GM18868 (cell line): ENCODE results near the gene SUSD1.
"Not testable (repeated sequence)": the region's sequence is repeated elsewhere in the genome, so short reads cannot be mapped to it uniquely, and the experiment has no call there.

Experiments used
- ATAC-seq: cut with Tn5 transposase; IDR thresholded peaks from one replicate; pipeline ENCODE4 v1.9.1; 2021; ENCODE audit warnings: mild to moderate bottlenecking, moderate library complexity; ENCODE audit not compliant: unreplicated experiment

The SUSD1 gene

DNA sequence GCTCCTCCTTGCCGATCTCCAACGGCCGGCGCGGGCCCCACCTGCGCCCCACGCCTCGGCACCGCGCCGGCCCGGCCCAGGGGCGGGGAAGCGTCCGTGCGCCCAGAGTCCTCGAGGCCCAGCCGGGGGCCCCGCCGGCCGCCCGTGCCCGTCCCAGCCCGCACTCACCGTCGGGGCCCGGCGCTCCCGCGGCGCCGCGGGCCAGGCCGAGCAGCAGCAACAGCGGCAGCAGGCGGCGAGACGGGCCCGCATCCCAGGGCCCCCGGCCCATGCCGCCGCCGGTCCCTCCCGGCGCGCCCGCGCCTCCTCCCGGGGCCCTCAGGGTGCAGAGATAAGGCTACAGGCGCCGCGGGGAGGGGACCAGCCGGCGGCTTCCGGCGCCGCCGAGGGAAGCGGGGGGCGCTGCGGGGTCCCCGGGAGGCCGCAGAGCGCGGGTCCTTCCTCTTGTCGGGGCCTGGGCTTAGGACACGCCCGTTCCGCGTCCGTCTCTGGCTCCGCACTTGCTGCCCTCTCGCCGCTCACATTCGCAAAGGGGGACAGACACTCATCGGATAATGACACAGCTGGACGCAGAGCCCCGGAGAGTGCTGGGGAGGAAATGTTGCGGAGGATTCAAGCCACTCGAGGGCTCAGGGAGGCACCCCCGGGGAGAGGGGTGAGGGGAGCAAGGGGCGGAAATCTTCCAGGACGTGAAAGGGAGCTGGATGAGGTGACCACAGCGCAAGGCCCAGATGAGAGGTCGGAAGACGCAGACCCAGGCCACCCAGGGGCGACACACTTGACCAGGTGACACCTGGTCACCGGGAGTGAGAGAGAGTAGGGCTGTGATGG is at the start of gene SUSD1:
SUSD1 (minus strand) TSS at position 333 of the 831 bp plus-strand sequence; CDS start at position 271, 62 bp downstream.
- peak; percentile 51 for ATAC-seq

DNA sequence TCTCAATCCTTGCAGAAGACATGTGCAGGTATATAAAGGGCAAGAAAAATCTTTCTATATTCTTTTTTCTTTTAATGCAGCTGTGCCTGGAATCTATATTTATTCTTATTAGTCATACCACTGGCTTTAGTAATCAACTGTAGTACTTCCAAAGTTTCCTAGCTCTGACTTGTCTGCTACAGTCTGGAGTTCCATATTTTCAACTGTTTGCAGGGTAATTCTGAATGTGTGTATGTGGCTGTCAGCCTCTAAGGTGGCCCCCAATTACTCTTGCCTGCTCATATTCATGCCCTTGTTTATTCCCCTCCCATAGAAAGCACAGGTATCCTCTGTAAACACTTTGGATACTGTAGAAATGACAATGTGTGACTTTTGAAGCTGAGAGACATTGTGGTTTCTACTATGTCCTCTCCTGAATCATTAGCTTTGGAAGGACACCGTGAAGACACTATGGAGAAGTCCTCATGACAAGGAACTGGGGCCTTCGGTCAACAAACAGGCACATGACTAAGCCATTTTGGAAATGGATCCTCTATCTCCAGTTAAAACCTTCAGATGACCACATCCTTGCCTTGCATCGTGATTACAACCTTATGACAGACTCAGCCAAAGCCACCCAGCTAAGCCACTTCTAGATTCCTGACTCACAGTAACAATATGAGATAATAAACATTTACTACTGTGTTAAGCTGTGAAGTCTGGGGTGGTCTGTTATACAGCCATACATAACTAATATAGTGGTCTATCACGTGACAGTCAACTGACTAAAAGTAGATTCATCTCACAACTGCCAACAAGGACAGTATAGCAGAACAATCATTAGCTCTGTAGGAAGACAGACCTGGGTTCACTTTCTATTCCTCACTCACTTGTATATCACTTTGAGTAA is 49.5 kb upstream of the SUSD1 start:
- ATAC-seq, result no peak

DNA sequence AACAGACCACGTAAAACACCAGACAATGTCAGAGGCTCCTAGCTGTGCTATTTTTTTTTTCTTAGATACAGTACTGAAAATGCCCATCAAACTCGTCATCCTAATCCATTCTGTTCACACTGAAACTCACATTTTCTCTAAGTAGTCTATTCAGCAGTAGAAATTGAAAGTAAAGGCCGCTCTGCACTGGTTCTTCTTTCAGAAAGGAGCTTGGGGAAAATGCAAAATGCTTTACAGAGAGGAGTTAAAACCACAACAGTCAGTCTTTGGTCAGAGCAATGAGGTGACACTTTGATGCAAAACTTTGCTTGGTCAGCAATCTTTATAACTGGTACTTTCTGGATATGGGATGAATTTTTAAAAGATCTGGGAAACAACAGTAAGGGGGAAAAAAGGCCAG is 43.8 kb upstream of the SUSD1 start:
- ATAC-seq, result peak; percentile 92

DNA sequence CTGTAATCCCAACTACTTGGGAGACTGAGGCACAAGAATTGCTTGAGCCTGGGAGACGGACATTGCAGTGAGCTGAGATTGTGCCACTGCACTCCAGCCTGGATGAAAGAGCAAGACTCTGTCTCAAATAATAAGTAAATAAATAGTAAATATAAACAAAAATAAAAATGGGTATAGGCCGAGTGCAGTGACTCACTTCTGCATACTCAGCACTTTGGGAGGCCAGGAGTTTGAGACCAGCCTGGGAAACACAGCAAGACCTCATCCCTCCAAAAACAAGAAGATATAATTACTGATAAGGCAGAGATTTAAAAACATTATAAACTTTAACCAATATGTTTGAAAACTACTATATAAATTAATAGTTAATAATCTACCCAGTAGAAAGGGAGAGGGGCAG is 37.8 kb upstream of the SUSD1 start:
- no peak for ATAC-seq

GRCh38 chr9:112207451-112207850 is 32.4 kb upstream of the SUSD1 start:
- no peak for ATAC-seq

DNA sequence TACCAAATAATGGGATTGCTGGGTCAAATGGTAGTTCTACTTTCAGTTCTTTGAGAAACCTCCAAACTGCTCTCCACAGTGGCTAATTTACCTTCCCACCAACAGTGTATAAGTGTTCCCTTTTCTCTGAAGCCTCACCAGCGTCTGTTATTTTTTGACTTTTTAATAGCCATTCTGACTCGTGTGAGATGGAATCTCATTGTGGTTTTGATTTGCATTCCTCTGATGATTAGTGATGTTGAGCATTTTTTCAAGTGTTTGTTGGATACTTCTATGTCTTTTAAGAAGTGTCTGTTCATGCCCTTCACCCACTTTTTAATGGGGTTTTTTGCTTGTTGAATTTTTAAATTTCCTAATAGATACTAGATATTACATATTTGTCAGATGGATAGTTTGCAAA is 28.4 kb upstream of the SUSD1 start:
- no peak for ATAC-seq

DNA sequence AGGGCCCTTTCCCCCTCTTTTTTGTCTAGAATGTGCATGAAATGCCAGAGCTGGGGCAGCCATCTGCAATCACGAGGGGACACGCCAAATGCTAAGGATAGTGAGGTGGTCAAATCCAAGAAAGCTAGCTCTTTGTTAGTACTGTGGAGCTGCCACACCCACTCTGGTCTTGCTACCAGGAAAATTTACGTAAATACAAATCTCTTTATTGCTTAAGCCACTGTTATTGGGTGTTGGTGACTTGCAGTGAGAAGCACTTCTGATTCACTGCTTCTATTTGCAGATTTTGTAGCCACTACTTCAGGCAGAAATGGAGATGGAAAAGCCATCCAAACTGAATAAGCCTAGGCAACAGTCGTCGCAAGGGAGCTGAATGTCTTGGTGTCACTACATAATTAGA is 25.6 kb upstream of the SUSD1 start:
- ATAC-seq, result no peak

DNA sequence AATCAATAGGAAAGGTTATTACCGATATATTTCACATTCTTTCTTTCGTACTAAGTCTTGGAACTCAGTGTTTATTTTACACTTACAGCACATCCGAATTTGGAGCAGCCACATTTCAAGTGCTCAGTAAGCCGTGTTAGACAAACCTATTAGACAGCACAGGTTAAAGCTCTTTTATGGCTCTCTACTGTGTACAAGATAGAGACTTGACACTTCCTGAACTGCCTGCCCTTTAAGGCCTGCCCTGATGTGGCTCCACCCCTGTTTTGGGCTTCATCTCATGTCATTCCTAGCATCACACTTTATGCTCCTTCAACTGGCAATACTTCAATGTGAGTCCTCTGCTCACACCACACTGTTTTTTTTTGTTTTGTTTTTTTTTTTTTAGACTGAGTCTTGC is 23.5 kb upstream of the SUSD1 start:
- no peak for ATAC-seq

DNA sequence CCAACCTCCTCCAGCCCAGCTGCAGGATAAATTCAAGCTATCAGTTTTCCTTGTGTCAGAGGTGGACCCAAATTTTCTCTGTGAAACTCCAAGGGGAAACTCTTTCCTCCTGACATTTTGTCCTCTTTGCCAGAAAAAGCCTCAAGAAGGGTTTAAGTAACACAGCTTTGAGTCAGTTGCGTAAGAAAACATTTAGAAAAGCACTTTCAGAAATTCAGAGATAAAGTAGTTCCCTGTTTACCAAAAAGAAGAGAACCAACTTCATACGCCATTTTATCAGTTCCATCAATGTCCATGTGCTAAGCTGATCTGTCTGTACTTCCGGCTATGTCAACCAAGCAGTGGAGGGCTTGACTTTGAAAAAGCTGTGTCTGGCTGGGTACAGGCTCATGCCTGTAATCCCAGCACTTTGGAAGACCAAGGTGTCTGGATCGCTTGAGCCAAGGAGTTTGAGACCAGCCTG is 19.9 kb upstream of the SUSD1 start:
- ATAC-seq, result no peak

DNA sequence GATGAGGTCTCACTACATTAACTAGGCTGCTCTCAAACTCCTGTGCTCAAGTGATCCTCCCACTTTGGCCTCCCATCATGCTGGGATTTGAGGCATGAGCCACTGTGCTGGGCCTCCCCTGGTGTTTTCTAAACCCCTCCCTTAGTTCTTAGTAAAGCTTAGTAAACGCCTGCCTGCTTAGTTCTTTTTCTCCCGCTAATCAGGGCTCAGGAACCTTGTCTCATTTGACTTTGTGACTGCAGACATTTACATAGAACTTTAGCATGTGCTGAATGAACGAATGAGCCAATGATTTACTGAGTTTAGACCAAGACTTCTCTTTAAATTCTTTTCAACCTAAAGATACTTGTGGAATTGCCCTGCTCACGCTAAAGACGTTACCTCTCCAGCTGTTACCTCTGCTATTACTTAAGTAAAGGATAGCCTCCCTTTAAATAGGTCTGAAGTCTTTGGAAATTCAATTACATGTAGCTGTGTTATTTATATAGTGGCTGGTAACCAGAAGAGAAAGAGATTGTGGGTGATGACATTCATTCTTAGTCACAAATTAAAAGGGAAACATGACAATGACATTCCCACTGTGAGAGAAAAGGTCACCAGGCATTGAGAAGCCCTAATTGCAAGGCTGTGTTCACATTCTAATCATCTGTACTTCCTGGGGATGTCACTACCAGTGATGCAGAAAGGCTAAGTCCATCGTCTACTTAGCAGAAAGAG is 18.6 kb upstream of the SUSD1 start:
- ATAC-seq, result no peak

- not testable (repeated sequence) for ATAC-seq
Observed at GRCh38 chr9:112190320-112190719, 15.2 kb upstream of the SUSD1 start.

DNA sequence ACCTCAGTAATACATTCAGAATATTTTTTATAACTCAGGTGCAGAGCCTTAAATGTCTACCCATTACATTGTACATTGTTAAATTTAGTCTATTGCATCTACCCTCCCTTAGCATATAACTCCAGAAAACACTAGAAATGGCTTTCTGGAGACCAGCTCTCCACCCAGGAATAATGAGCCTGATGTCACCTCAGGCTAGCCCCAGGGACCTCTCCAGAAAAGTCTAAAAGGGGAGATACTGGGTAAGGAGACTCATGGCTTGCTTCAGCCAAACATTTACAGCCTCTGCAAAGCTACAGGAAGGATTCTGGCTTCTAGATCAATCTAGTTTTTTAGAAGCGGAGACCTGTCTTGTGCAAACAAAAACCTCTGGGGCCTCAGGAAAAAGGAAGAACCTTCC is 13.8 kb upstream of the SUSD1 start:
- no peak for ATAC-seq

- no peak for ATAC-seq
Observed at GRCh38 chr9:112187404-112187803, 12.3 kb upstream of the SUSD1 start.

- ATAC-seq, result no peak
Observed at GRCh38 chr9:112186695-112187094, 11.6 kb upstream of the SUSD1 start.

DNA sequence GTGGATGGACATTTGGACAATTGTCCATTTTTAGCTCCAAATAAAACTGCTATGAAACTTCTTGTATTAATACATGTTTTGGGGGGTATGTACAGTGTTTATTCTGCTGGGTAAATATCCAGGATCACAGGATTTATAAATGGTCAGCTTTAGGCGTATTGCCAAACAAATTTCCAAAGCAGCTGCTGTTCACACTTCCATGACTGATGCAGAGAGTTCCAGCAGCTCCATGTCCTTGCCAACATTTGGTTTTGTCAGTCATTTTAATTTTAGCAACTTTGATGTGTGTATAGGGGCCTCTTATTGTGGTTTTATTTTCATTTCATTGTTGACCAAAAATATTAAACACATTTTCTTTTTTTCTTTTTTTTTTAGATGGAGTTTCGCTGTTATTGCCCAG is 9.8 kb upstream of the SUSD1 start:
- no peak for ATAC-seq

DNA sequence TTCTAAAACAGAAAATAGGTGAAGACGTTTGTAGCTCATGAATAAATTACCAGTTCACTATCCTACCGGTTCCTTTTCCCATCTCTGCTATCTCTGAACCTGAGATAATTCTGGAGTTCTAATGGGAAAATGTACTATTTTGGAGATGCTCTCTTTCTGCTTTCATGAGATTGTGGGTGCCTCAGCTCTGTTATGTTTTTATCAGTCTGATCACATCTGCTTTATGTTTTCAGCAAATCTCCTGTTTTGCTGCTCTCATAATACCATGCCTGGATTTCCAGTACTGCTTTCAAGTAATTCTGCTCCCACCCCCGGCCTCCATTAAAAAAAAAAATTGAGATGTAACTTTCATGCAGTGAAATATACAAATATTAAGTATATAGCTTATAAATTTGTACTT is 9.1 kb upstream of the SUSD1 start:
- no peak for ATAC-seq

DNA sequence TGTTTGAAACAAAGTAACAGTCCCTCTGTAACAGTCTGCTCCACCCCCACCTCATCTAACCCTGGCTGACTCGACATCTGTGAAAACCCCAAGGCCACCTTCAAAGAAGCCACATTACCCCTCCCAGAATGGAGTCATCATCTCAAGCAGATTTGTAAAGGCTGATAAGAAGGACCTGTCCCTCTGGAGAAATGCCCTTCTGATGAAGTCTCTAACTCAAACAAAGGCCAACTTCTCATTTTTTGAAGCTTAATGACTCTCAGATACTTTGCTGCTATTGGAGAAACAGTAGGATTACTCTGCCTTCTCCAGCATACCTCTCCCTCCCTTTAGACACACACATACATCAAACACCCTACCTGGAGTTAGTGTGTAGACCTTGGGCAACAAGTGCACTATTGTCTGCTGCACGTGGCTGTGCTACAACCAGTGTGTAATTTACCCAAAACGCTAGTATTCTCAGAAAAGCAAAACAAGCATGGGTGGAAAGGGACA is 5.3 kb upstream of the SUSD1 start:
- peak; percentile 53 for ATAC-seq

- ATAC-seq, result no peak
Observed at GRCh38 chr9:112179816-112180215, 4.7 kb upstream of the SUSD1 start.

- no peak for ATAC-seq
Observed at GRCh38 chr9:112176524-112176923, 1.4 kb upstream of the SUSD1 start.

GRCh38 chr9:112175796-112176315 is 759 bp upstream of the SUSD1 start:
- no peak for ATAC-seq
